IMR-90 (cell line): ENCODE measurements around the gene BAIAP2L1. TPM values are rescaled to one million over a fixed set of nuclear protein-coding genes. Genes with fewer than 3 reads are reported as not detected.

Experiments used
- ATAC-seq: fragments of 200-7000 bp; cut with Tn5 transposase; 2 replicates; pipeline ENCODE4 v1.9.1; 2020; ENCODE audit warnings: low read depth, mild to moderate bottlenecking, moderate library complexity
- BruUV-seq: library from RNA; stranded (reverse); fragments of 400-500 nt; replicated peaks from 2 replicates; lab custom pipeline; 2021; lab: Mats Ljungman, UMichigan
- CTCF ChIA-PET: fragments of 300-600 bp; formaldehyde crosslinking; extraction: SDS; loops from one replicate; lab custom pipeline; 2021; ENCODE audit warnings: antibody characterized with exemption; lab: Yijun Ruan, JAX
- POLR2A ChIA-PET: fragments of 300-600 bp; sonication (Branson Sonifier 250); formaldehyde crosslinking; loops from one replicate; lab custom pipeline; 2022; ENCODE audit warnings: antibody characterized with exemption; ENCODE audit not compliant: unreplicated experiment; lab: Charles Lee
- DNase-seq: peaks from one replicate; pipeline ENCODE4 v3.0.0; 2013
- H2AFZ ChIP-seq: replicated peaks from 2 replicates; pipeline ENCODE3; 2013; ENCODE audit warnings: low read length, mild to moderate bottlenecking; ENCODE audit not compliant: poor library complexity
- H2AK5ac ChIP-seq: 2 replicates; pipeline ENCODE4 v1.6.1; 2013; ENCODE audit warnings: low read depth, low read length, inconsistent platforms
- H2AK9ac ChIP-seq: replicated peaks from 2 replicates; pipeline ENCODE3; 2013; ENCODE audit warnings: mild to moderate bottlenecking, low read depth, low read length, moderate library complexity; ENCODE audit not compliant: poor library complexity
- H2BK120ac ChIP-seq: 2 replicates; pipeline ENCODE4 v1.6.1; 2013; ENCODE audit warnings: low read depth, low read length, inconsistent platforms
- H2BK15ac ChIP-seq: 3 replicates; pipeline ENCODE4 v1.6.1; 2013; ENCODE audit warnings: low read depth, low read length, inconsistent platforms
- H2BK20ac ChIP-seq: 2 replicates; pipeline ENCODE4 v1.6.1; 2013; ENCODE audit warnings: low read depth, mild to moderate bottlenecking, inconsistent platforms, low read length, moderate library complexity
- H2BK5ac ChIP-seq: 2 replicates; pipeline ENCODE4 v1.6.1; 2013; ENCODE audit warnings: mild to moderate bottlenecking, low read depth, low read length, inconsistent platforms; ENCODE audit not compliant: poor library complexity, severe bottlenecking
- H3K14ac ChIP-seq: replicated peaks from 2 replicates; pipeline ENCODE4 v1.6.1; 2013; ENCODE audit warnings: low read depth, low read length, inconsistent platforms
- H3K18ac ChIP-seq: 2 replicates; pipeline ENCODE4 v1.6.1; 2013; ENCODE audit warnings: low read depth, low read length, control low read depth
- H3K23ac ChIP-seq: 2 replicates; pipeline ENCODE4 v1.6.1; 2013; ENCODE audit warnings: low read depth, low read length, inconsistent platforms
- H3K27ac ChIP-seq: 2 replicates; pipeline ENCODE4 v1.5.1; 2013; ENCODE audit warnings: mild to moderate bottlenecking, control low read depth, low read length; ENCODE audit not compliant: insufficient read depth
- H3K27me3 ChIP-seq: 2 replicates; pipeline ENCODE4 v1.6.1; 2013; ENCODE audit warnings: low read length; ENCODE audit not compliant: control insufficient read depth, insufficient read depth
- H3K36me3 ChIP-seq: 2 replicates; pipeline ENCODE4 v1.6.1; 2013; ENCODE audit warnings: low read length, mixed read lengths; ENCODE audit not compliant: control insufficient read depth, insufficient read depth
- H3K4ac ChIP-seq: 2 replicates; pipeline ENCODE4 v1.6.1; 2013; ENCODE audit warnings: low read depth, low read length, inconsistent platforms
- H3K4me1 ChIP-seq: 2 replicates; pipeline ENCODE4 v1.6.1; 2013; ENCODE audit warnings: low read length, mixed read lengths; ENCODE audit not compliant: control insufficient read depth, insufficient read depth
- H3K4me2 ChIP-seq: 2 replicates; pipeline ENCODE4 v1.6.1; 2013; ENCODE audit warnings: low read depth, mild to moderate bottlenecking, control low read depth, low read length, moderate library complexity
- H3K4me3 ChIP-seq: 2 replicates; pipeline ENCODE4 v1.5.1; 2013; ENCODE audit warnings: low read depth, mild to moderate bottlenecking, control low read depth, low read length, moderate library complexity; ENCODE audit not compliant: insufficient read depth
- H3K56ac ChIP-seq: 2 replicates; pipeline ENCODE4 v1.6.1; 2013; ENCODE audit warnings: low read length, inconsistent platforms; ENCODE audit not compliant: insufficient read depth; ENCODE audit errors: extremely low read depth
- H3K79me1 ChIP-seq, 2 experiments: 2 replicates each; pipeline ENCODE4 v1.6.1; 2013; ENCODE audit warnings: low read length in 2 of 2, inconsistent platforms in 1 of 2, low read depth in 1 of 2
- H3K9ac ChIP-seq: 2 replicates; pipeline ENCODE4 v1.6.1; 2013; ENCODE audit warnings: low read depth, low read length, control low read depth
- H3K9me1 ChIP-seq: 2 replicates; pipeline ENCODE4 v1.6.1; 2013; ENCODE audit warnings: low read length, inconsistent platforms; ENCODE audit not compliant: insufficient read depth
- H3K9me3 ChIP-seq: 2 replicates; pipeline ENCODE4 v1.6.1; 2013; ENCODE audit warnings: low read length; ENCODE audit not compliant: control insufficient read depth, insufficient read depth
- H4K20me1 ChIP-seq: 2 replicates; pipeline ENCODE4 v1.6.1; 2013; ENCODE audit warnings: low read length, inconsistent platforms; ENCODE audit not compliant: insufficient read depth
- H4K5ac ChIP-seq: 2 replicates; pipeline ENCODE4 v1.6.1; 2013; ENCODE audit warnings: mild to moderate bottlenecking, low read depth, low read length, control low read depth
- H4K8ac ChIP-seq, 2 experiments: 2 replicates each; pipeline ENCODE4 v1.6.1; 2013; ENCODE audit warnings: low read depth in 2 of 2, low read length in 2 of 2, control low read depth in 1 of 2, inconsistent platforms in 1 of 2
- H4K91ac ChIP-seq: 2 replicates; pipeline ENCODE4 v1.6.1; 2013; ENCODE audit warnings: low read depth, low read length, inconsistent platforms; ENCODE audit not compliant: insufficient read depth
- BHLHE40 ChIP-seq: fragments of 150-350 bp; IDR thresholded peaks from 2 replicates; pipeline ENCODE4 v1.6.1; 2016; ENCODE audit warnings: mild to moderate bottlenecking, low read depth, low read length
- CEBPB ChIP-seq: IDR thresholded peaks from 2 replicates; pipeline ENCODE4 v1.6.1; 2012; ENCODE audit warnings: low read depth, low read length, improper control_type of control experiment
- CHD1 ChIP-seq: IDR thresholded peaks from 2 replicates; pipeline ENCODE4 v1.6.1; 2012; ENCODE audit warnings: low read depth, low read length, improper control_type of control experiment
- ELK1 ChIP-seq: fragments of 150-350 bp; IDR thresholded peaks from 2 replicates; pipeline ENCODE4 v1.6.1; 2016; ENCODE audit warnings: low read depth, mild to moderate bottlenecking, low read length, moderate library complexity, borderline replicate concordance
- MAFK ChIP-seq: IDR thresholded peaks from 2 replicates; pipeline ENCODE4 v1.6.1; 2012; ENCODE audit warnings: low read depth, low read length, improper control_type of control experiment
- MAZ ChIP-seq: IDR thresholded peaks from 2 replicates; pipeline ENCODE4 v1.6.1; 2012; ENCODE audit warnings: low read depth, mild to moderate bottlenecking, low read length, improper control_type of control experiment, moderate library complexity, borderline replicate concordance
- MXI1 ChIP-seq: IDR thresholded peaks from 2 replicates; pipeline ENCODE4 v1.6.1; 2012; ENCODE audit warnings: low read depth, mild to moderate bottlenecking, low read length, moderate library complexity, borderline replicate concordance
- NFE2L2 ChIP-seq: fragments of 150-350 bp; IDR thresholded peaks from 2 replicates; pipeline ENCODE4 v1.6.1; 2016; ENCODE audit warnings: low read depth, mild to moderate bottlenecking, low read length
- POLR2A ChIP-seq: IDR thresholded peaks from 2 replicates; pipeline ENCODE4 v1.6.1; 2012; ENCODE audit warnings: mild to moderate bottlenecking, low read depth, low read length
- RAD21 ChIP-seq: IDR thresholded peaks from 2 replicates; pipeline ENCODE4 v1.6.1; 2012; ENCODE audit warnings: low read length, improper control_type of control experiment
- RFX5 ChIP-seq: IDR thresholded peaks from 2 replicates; pipeline ENCODE4 v1.8.0; 2012; ENCODE audit warnings: low read depth, mild to moderate bottlenecking, low read length, moderate library complexity
- SMC3 ChIP-seq: fragments of 150-350 bp; IDR thresholded peaks from 2 replicates; pipeline ENCODE4 v1.6.1; 2016; ENCODE audit warnings: low read depth, mild to moderate bottlenecking, antibody characterized with exemption, low read length, moderate library complexity
- WGBS, 2 experiments: methylation state at CpG; one replicate each; pipeline versions ENCODE4 v1.1.5 to v1.1.7; 2013; ENCODE audit warnings: missing lambda C conversion rate in 2 of 2; ENCODE audit not compliant: insufficient read length in 1 of 2; ENCODE audit errors: extremely low coverage in 2 of 2; 5-methylcytosine and 5-hydroxymethylcytosine counted together
- dilution Hi-C: fragments of 300-500 bp; cut with HindIII; formaldehyde crosslinking; loops from one replicate; pipeline ENCODE4 v1.14.3; 2018; ENCODE audit warnings: low sequenced_read_pairs; ENCODE audit not compliant: unreplicated experiment
- in situ Hi-C: fragments of 300-500 bp; cut with MboI; formaldehyde crosslinking; loops from 3 replicates; pipeline ENCODE4 v1.14.3; 2019; ENCODE audit warnings: low sequenced_read_pairs, inconsistent platforms, mixed read lengths
- intact Hi-C: fragments of 100-400 bp; cut with micrococcal nuclease; formaldehyde crosslinking; loops from 2 replicates; pipeline ENCODE4 v1.10.0; 2022
- polyA plus RNA-seq, 3 experiments: library from polyadenylated mRNA; depleted of rRNA; stranded (reverse); fragments of >200 nt; gene quantifications; 2 replicates each; pipeline ENCODE4 v1.2.3, GENCODE V29; 2012; ENCODE audit warnings: low replicate concordance in 1 of 3
- total RNA-seq: library from RNA; depleted of rRNA; stranded (reverse); fragments of >200 nt; gene quantifications from 2 replicates; pipeline ENCODE4 v1.2.3, GENCODE V29; 2012
- TF ChIP-seq, protein P1 (sequence below): conservative IDR thresholded peaks from 2 replicates; pipeline ENCODE4 v1.5.1; 2012; ENCODE audit warnings: mild to moderate bottlenecking, low read depth, low read length, improper control_type of control experiment
- TF ChIP-seq, protein P2 (sequence below): fragments of 150-350 bp; IDR thresholded peaks from 2 replicates; pipeline ENCODE4 v1.6.1; 2017; ENCODE audit warnings: mild to moderate bottlenecking, antibody characterized with exemption, low read length, low read depth

Gene BAIAP2L1
- total and polyA plus RNA-seq, 2 of the 4 experiments (the other 2 are of a cell fraction): 2.2 to 6.0 TPM

GRCh38 chr7:98293746-98294145 lies 107.1 kb downstream of the BAIAP2L1 start:
- H2BK20ac ChIP-seq: no peak overlapping the region
- no peak overlapping the region for H2BK5ac ChIP-seq
- H3K14ac ChIP-seq: no peak overlapping the region
- ChIA-PET POLR2A (no interaction called here), CTCF (no interaction called here)
- in situ Hi-C loops: no loop called here
- H3K27ac ChIP-seq: no peak overlapping the region
- H3K56ac ChIP-seq: no peak overlapping the region
- H3K79me1 ChIP-seq: peaks cover 12 to 68% of the 10 kb centered on the region in 2 experiments
- H3K9me1 ChIP-seq: peaks cover 4% of the 10 kb centered on the region
- ATAC-seq (no peak), DNase-seq (no peak)
- H4K8ac ChIP-seq: no peak overlapping the region
- intact Hi-C loops: loop anchor here (1.0 kb wide), 2 partner anchors 106 to 548 kb away; no protein-coding TSS in a partner anchor
- 97% methylated on average over 5 of the region's 13 CpGs; no CpG with 5 or more reads in 1 of the 2 experiments for WGBS, 2 experiments
- no peaks in the 10 kb centered on the region for H3K9me3 ChIP-seq
- H3K9ac ChIP-seq: no peak overlapping the region
- H3K36me3 ChIP-seq: peaks cover 52% of the 10 kb centered on the region
- H3K27me3 ChIP-seq: no peaks in the 10 kb centered on the region
- H4K91ac ChIP-seq: no peak overlapping the region
- no peak overlapping the region for H3K4me3 ChIP-seq
- no peak overlapping the region for H2AK9ac ChIP-seq
- no peak overlapping the region for H4K5ac ChIP-seq
- H2AFZ ChIP-seq: no peak overlapping the region
- no peak overlapping the region for H3K23ac ChIP-seq
- H2BK120ac ChIP-seq: no peak overlapping the region
- peaks cover 59% of the 10 kb centered on the region for H4K20me1 ChIP-seq
- H3K18ac ChIP-seq: no peak overlapping the region
- H2AK5ac ChIP-seq: no peak overlapping the region
- no TSS peak for BruUV-seq
- dilution Hi-C loops: no loop called here
- H3K4me2 ChIP-seq: no peak overlapping the region
- no peak overlapping the region for H2BK15ac ChIP-seq
- no peak for TF ChIP-seq BHLHE40
- no peak for TF ChIP-seq MAZ
- no peak for TF ChIP-seq CEBPB
- TF ChIP-seq ELK1: no peak
- no peak for TF ChIP-seq RAD21
- TF ChIP-seq CHD1: no peak
- TF ChIP-seq NFE2L2: no peak
- TF ChIP-seq MAFK: no peak
- TF ChIP-seq, protein P1, sequence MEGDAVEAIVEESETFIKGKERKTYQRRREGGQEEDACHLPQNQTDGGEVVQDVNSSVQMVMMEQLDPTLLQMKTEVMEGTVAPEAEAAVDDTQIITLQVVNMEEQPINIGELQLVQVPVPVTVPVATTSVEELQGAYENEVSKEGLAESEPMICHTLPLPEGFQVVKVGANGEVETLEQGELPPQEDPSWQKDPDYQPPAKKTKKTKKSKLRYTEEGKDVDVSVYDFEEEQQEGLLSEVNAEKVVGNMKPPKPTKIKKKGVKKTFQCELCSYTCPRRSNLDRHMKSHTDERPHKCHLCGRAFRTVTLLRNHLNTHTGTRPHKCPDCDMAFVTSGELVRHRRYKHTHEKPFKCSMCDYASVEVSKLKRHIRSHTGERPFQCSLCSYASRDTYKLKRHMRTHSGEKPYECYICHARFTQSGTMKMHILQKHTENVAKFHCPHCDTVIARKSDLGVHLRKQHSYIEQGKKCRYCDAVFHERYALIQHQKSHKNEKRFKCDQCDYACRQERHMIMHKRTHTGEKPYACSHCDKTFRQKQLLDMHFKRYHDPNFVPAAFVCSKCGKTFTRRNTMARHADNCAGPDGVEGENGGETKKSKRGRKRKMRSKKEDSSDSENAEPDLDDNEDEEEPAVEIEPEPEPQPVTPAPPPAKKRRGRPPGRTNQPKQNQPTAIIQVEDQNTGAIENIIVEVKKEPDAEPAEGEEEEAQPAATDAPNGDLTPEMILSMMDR: no peak
- TF ChIP-seq, protein P2, sequence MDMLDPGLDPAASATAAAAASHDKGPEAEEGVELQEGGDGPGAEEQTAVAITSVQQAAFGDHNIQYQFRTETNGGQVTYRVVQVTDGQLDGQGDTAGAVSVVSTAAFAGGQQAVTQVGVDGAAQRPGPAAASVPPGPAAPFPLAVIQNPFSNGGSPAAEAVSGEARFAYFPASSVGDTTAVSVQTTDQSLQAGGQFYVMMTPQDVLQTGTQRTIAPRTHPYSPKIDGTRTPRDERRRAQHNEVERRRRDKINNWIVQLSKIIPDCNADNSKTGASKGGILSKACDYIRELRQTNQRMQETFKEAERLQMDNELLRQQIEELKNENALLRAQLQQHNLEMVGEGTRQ: no peak
- no peak for TF ChIP-seq MXI1
- TF ChIP-seq RFX5: no peak
- TF ChIP-seq POLR2A: no peak
- no peak for TF ChIP-seq SMC3
- H3K4ac ChIP-seq: no peak overlapping the region
- no peaks in the 10 kb centered on the region; the same call in 1 of the 2 replicates for H3K4me1 ChIP-seq
